Astrocyte of the spinal cord (primary cell): ENCODE data around the gene TAS2R60.
"Not testable (repeated sequence)": the region's sequence is repeated elsewhere in the genome, so short reads cannot be mapped to it uniquely, and the experiment has no call there.

ENCODE experiments used
- DNase-seq: peaks from one replicate; pipeline ENCODE4 v3.0.0; 2011; ENCODE audit warnings: low read depth, low spot score
- H3K4me3 ChIP-seq: 2 replicates; pipeline ENCODE4 v1.5.1; 2011; ENCODE audit warnings: low read depth, mild to moderate bottlenecking, low read length, moderate library complexity
- CTCF ChIP-seq: IDR thresholded peaks from 2 replicates; pipeline ENCODE4 v1.5.1; 2012; ENCODE audit warnings: low read depth, mild to moderate bottlenecking, low read length, inconsistent platforms
- in situ Hi-C: cut with HindIII; loops from 2 replicates; pipeline ENCODE4 v1.10.0; 2017; ENCODE audit warnings: low sequenced_read_pairs

Gene TAS2R60

GRCh38 chr7:143418681-143419458 is 24.4 kb upstream of the TAS2R60 start:
- H3K4me3 ChIP-seq: no peak overlapping the region
- no peak for TF ChIP-seq CTCF
- no peak for DNase-seq
- in situ Hi-C loops: no loop called here

- no peak for TF ChIP-seq CTCF
- H3K4me3 ChIP-seq: no peak overlapping the region
- in situ Hi-C loops: no loop called here
- no peak for DNase-seq
Measured at GRCh38 chr7:143419880-143420279, 23.4 kb upstream of the TAS2R60 start.

- H3K4me3 ChIP-seq, in situ Hi-C loops, DNase-seq: not testable (repeated sequence)
Measured at GRCh38 chr7:143420624-143421023, 22.6 kb upstream of the TAS2R60 start.

GRCh38 chr7:143422033-143422432 is 21.2 kb upstream of the TAS2R60 start:
- no peak for TF ChIP-seq CTCF
- H3K4me3 ChIP-seq: no peak overlapping the region
- no peak for DNase-seq
- in situ Hi-C loops: no loop called here

GRCh38 chr7:143424476-143424875 is 18.8 kb upstream of the TAS2R60 start:
- DNase-seq, H3K4me3 ChIP-seq, in situ Hi-C loops: not testable (repeated sequence)

- no peak for TF ChIP-seq CTCF
- no peak for DNase-seq
- in situ Hi-C loops: no loop called here
Measured at GRCh38 chr7:143426479-143427142, 16.6 kb upstream of the TAS2R60 start.

GRCh38 chr7:143429770-143430698 is 13.2 kb upstream of the TAS2R60 start:
- H3K4me3 ChIP-seq: no peak overlapping the region
- in situ Hi-C loops: no loop called here
- no peak for DNase-seq
- no peak for TF ChIP-seq CTCF

More at GRCh38 chr7:143426479-143427142, 16.6 kb upstream of the TAS2R60 start:
- no peak overlapping the region for H3K4me3 ChIP-seq
